ENCODE data around the gene TMTC2. TPM values are rescaled to one million over a fixed set of nuclear protein-coding genes. Genes with fewer than 3 reads are reported as not detected.
"Not testable (repeated sequence)": the region's sequence is repeated elsewhere in the genome, so short reads cannot be mapped to it uniquely, and the experiment has no call there.

Gene TMTC2
- total RNA-seq, 2 donors from 2014 or later = 4.7 to 9.0 TPM

DNA sequence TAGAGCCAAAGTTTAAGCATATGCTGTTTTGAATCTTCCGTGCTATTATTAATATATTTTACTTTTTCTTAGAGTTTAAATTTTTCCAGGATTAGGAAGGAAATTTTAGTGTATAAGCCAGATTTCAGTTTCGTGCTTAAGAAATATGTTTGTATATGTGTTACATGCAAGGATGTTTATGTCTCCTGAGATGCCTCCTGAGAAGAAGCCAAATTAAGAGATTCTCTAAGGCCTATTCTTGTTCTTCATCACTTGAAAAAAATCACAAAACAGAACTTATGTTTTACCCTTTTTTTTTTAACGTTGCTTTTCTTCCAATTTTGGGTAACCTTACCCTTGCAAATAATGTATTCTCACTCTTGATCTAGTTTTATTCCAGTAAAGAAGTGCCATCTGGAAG lies 412.7 kb downstream of the TMTC2 start:
- Mint-ChIP-seq H3K4me3 (no peak overlapping the region), H3K4me1 (ENCODE audit: low read depth) (no peaks in the 10 kb centered on the region), H3K27me3 (ENCODE audit: low read depth) (no peaks in the 10 kb centered on the region), H3K9me3 (peaks cover 3 to 5% of the 10 kb centered on the region in 2 donors), H3K27ac (no peak overlapping the region), H3K36me3 (ENCODE audit: insufficient read depth in 2 of 2) (no peaks in the 10 kb centered on the region)
- no peak for DNase-seq
- no peak for ATAC-seq (replicated peaks in 1 of 2)

DNA sequence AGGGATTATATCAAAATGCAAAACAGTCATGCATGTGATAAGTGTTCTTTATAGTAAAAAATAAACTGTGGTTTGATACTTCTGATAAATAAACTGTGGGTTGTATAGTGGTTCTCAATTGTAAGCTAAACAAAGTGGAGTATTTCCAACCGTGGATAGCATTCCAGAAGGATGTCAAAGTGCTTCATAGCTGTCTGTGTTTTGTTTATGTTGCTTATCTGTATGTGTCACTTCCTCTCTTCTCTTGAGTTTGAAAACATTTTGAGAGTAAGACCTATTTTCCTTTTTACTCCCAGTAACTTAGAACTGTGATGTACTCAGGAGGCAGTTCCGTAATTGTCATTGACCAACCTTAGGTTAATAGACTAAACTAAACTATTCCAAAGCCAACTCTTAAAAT lies 415.8 kb downstream of the TMTC2 start:
- DNase-seq = no peak
- Mint-ChIP-seq H3K27me3 (ENCODE audit: low read depth) (no peaks in the 10 kb centered on the region), H3K9me3 (peaks cover 0 to 2% of the 10 kb centered on the region in 2 donors), H3K36me3 (ENCODE audit: insufficient read depth in 2 of 2) (peaks cover 0 to 2% of the 10 kb centered on the region in 2 donors), H3K4me1 (ENCODE audit: low read depth) (no peaks in the 10 kb centered on the region), H3K4me3 (no peak overlapping the region), H3K27ac (no peak overlapping the region)
- ATAC-seq (replicated peaks in 1 of 2) = no peak

DNA sequence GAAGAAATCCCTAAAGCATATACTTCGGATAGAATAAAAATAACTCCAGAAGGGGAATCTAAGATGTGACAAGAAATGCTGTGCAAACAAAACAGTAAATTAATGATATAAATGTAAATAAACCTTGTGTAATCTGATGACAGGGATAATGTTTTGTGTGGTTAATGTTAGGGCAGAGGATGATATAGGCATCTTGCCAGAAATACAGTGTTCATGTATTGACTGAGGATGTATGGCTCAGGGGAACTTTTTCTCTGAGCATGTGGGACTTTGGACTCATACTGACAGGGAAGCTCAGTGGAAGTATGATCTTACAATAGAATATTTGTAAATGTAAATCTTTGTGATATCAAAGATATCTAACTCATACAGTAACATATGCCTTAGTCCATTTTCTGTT lies 420.2 kb downstream of the TMTC2 start:
- Mint-ChIP-seq H3K4me1 (ENCODE audit: low read depth) (no peaks in the 10 kb centered on the region), H3K9me3 (peaks cover 0 to 2% of the 10 kb centered on the region in 2 donors), H3K36me3 (ENCODE audit: insufficient read depth in 2 of 2) (peaks cover 0 to 2% of the 10 kb centered on the region in 2 donors), H3K4me3 (no peak overlapping the region), H3K27me3 (ENCODE audit: low read depth) (no peaks in the 10 kb centered on the region), H3K27ac (no peak overlapping the region)
- ATAC-seq (replicated peaks in 1 of 2) (no peak), DNase-seq (no peak)

DNA sequence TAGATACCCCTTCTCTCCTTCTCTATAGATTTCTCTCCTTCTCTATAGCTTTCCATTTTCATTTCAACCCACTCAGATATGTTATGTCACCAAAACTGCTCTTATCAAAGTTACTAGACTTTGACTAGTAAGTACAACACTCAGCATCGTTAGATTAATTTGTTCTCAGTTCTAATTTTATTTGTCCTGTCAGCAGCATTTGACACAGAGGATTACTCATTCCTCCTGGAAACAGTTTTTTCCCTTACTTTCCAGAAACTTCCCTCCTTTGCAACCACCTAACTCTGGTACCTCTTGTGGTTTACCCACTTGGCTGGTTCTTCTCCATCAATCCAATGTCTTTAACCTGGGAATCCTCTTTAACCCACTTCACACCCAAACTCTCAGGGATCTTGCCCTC lies 423.7 kb downstream of the TMTC2 start:
- Mint-ChIP-seq H3K27me3 (ENCODE audit: low read depth) (no peaks in the 10 kb centered on the region), H3K4me3 (no peak overlapping the region), H3K36me3 (ENCODE audit: insufficient read depth in 2 of 2) (no peaks in the 10 kb centered on the region), H3K27ac (no peak overlapping the region), H3K9me3 (no peaks in the 10 kb centered on the region), H3K4me1 (ENCODE audit: low read depth) (no peaks in the 10 kb centered on the region)
- ATAC-seq (replicated peaks in 1 of 2) (no peak), DNase-seq (no peak)

DNA sequence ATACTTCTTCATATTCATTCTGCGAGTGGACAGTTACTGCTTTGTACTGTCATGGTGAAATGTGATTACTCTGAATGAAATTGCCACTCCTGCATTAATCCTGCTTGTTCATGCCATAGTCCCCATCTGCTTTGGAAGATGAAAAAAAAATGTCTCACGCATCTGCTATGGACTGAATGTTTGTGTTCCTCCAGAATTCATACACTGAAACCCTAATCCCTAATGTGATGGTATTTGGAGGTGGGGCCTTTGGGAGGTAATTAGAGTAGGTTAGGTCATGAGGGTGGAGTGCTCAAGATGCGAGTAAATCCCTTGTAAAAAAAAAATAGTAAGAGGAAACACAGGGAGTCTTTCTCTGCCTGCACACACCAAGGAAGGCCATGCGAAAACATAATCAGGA lies 427.2 kb downstream of the TMTC2 start:
- DNase-seq (no peak), ATAC-seq (replicated peaks in 1 of 2) (no peak)
- H3K27me3 Mint-ChIP-seq (ENCODE audit: low read depth) = no peaks in the 10 kb centered on the region
- no peaks in the 10 kb centered on the region for H3K4me1 Mint-ChIP-seq (ENCODE audit: low read depth)
- H3K4me3 Mint-ChIP-seq = no peak overlapping the region
- no peaks in the 10 kb centered on the region for H3K36me3 Mint-ChIP-seq (ENCODE audit: insufficient read depth in 2 of 2)
- H3K27ac Mint-ChIP-seq = no peak overlapping the region
- no peaks in the 10 kb centered on the region for H3K9me3 Mint-ChIP-seq

DNA sequence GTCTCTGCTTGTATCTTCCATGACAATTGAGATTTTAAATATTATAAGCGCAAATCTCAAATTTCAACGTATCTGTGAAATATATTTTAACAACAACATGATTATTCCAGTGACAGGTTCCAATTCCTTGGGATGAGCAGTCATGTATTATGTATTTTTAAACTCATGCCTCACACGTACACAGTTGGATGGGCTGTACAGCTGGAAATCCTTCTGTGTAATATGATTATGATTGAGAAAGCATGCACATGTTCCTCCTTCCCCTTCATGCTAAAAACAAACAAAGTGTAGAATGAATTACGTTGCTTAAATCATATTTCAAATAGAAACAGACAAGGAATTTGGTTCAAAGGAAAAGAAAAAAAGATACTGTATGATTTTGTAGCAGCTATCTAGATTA lies 428.3 kb downstream of the TMTC2 start:
- Mint-ChIP-seq H3K36me3 (ENCODE audit: insufficient read depth in 2 of 2) (no peaks in the 10 kb centered on the region), H3K9me3 (peaks cover 0 to 1% of the 10 kb centered on the region in 2 donors), H3K4me1 (ENCODE audit: low read depth) (no peaks in the 10 kb centered on the region), H3K27me3 (ENCODE audit: low read depth) (no peaks in the 10 kb centered on the region), H3K4me3 (no peak overlapping the region), H3K27ac (no peak overlapping the region)
- no peak for DNase-seq
- ATAC-seq (replicated peaks in 1 of 2) = no peak

DNA sequence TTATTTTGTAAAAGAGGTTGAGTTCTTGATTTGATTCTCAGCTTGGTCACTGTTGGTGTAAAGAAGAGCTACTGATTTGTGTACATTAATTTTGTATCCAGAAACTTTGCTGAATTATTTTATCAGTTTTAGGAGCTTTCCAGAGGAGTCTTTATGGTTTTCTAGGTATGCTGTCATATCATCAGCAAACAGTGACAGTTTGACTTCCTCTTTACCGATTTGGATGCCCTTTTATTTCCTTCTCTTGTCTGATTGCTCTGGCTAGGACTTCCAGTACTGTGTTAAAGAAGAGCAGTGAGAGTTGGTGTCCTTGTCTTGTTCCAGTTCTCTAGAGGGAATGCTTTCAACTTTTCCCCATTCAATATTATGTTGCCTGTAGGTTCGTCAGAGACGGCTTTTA lies 431.2 kb downstream of the TMTC2 start:
- DNase-seq; H3K4me3 Mint-ChIP-seq; H3K27ac Mint-ChIP-seq; H3K36me3 Mint-ChIP-seq (ENCODE audit: insufficient read depth in 2 of 2); H3K9me3 Mint-ChIP-seq; H3K4me1 Mint-ChIP-seq (ENCODE audit: low read depth); ATAC-seq (replicated peaks in 1 of 2); H3K27me3 Mint-ChIP-seq (ENCODE audit: low read depth): not testable (repeated sequence)

DNA sequence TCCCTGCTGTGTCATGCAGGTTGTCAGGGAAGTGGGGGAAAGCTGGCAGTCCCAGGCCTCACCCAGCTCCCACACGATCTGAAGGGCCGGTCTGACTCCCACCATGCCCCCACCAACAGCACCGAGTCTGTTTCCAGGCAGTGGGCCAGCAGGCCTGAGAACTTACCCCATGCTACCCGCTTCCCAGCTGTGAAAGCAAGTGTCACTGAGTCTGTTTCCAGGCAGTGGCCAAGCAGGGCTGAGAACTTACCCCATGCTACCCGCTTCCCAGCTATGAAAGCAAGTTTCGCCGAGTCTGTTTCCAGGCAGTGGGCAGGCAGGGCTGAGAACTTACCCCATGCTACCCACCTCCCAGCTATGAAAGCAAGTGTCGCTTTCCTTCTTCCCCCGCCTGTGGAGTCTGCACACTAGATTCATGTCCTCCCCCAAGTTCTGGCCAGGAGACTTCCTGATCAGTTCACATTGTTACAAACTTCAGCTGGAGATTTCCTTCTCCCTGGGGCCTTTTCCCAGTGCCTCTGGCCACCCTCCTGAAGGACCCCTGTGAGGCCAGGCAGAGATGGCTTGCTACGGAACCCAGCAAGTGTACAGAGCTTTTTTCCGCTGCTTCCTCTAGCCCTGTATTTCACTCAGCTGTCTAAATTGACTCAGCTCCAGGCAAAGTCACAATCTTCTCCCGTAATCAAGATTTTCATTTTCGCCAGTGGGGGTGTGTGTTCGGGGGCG lies 435.4 kb downstream of the TMTC2 start:
- H3K36me3 Mint-ChIP-seq (ENCODE audit: insufficient read depth in 2 of 2) = peaks cover 0 to 1% of the 10 kb centered on the region in 2 donors
- peaks cover 9% of the 10 kb centered on the region for H3K4me1 Mint-ChIP-seq (ENCODE audit: low read depth)
- H3K27me3 Mint-ChIP-seq (ENCODE audit: low read depth) = no peaks in the 10 kb centered on the region
- H3K9me3 Mint-ChIP-seq = peaks cover 0 to 1% of the 10 kb centered on the region in 2 donors
- no peak overlapping the region for H3K4me3 Mint-ChIP-seq
- H3K27ac Mint-ChIP-seq = no peak overlapping the region
- DNase-seq (no peak), ATAC-seq (replicated peaks in 1 of 2) (no peak)

DNA sequence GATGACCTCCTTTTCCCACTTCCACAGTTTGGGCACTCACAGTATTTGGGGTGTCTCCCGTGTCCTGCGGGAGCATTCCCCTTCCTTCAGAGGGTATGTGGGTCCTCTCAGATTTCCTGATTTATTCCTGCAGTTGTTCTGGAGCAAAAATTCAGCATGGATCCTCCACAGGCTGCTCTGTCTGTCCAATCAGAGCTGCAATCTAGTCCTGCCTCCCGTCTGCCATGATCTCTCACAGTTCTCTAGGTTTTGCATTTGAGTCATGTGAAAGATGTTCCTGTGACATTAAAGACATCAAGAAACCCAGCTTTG lies 435.9 kb downstream of the TMTC2 start:
- peaks cover 0 to 1% of the 10 kb centered on the region in 2 donors for H3K36me3 Mint-ChIP-seq (ENCODE audit: insufficient read depth in 2 of 2)
- DNase-seq (no peak), ATAC-seq (replicated peaks in 1 of 2) (peak in 1 of 2 donors; percentile 22)
- peaks cover 9% of the 10 kb centered on the region for H3K4me1 Mint-ChIP-seq (ENCODE audit: low read depth)
- H3K9me3 Mint-ChIP-seq = peaks cover 0 to 1% of the 10 kb centered on the region in 2 donors
- H3K27ac Mint-ChIP-seq = peak overlapping the region; percentile 25
- peak overlapping the region in 1 of 2 donors; percentile 63 for H3K4me3 Mint-ChIP-seq
- H3K27me3 Mint-ChIP-seq (ENCODE audit: low read depth) = no peaks in the 10 kb centered on the region

DNA sequence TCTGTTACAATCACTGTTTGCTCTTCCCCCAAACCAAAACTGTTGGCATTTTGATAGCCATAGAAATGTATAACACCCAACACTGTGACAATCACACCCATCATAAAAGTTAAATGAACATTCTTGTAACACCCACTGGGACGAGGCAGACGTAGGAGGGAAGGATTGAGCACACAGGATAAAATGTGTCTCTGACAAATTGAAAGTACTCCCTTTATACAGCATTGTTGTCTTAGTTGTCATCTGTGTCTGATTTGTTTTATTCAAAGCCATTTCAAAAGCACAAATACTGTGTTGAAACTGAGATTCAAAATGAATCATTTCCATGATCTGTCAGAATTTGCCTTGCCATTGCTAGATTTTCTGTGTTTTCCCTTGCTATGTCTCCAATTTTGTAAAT lies 436.3 kb downstream of the TMTC2 start:
- peak overlapping the region; percentile 27 to 63 for H3K4me3 Mint-ChIP-seq

DNA sequence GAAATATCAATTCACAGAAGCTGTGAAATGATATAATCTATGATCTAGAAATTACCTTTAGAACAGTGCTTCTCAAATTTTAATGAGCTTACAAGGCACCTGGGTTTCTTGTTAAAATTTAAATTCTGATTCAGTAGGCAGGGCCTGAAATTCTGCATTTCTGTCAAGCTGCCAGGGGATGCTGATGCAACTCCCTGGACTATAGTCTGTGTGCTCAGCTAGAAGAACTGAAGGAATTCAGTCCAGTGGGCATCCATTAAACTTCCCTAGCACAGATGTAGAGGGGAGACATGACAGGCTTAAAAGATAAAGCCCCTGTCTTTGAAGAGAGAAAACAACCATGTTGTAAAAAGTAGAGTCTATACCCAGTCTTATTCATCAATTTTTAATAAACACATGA lies 441.8 kb downstream of the TMTC2 start:
- no peaks in the 10 kb centered on the region for H3K36me3 Mint-ChIP-seq (ENCODE audit: insufficient read depth in 2 of 2)
- H3K27me3 Mint-ChIP-seq (ENCODE audit: low read depth) = no peaks in the 10 kb centered on the region
- H3K4me3 Mint-ChIP-seq = no peak overlapping the region
- H3K9me3 Mint-ChIP-seq = no peaks in the 10 kb centered on the region
- DNase-seq = no peak
- H3K4me1 Mint-ChIP-seq (ENCODE audit: low read depth) = no peaks in the 10 kb centered on the region
- ATAC-seq (replicated peaks in 1 of 2) = no peak
- H3K27ac Mint-ChIP-seq = no peak overlapping the region

More for the DNA sequence above, 436.3 kb downstream of the TMTC2 start:
- Mint-ChIP-seq H3K9me3 (peaks cover 0 to 1% of the 10 kb centered on the region in 2 donors), H3K27me3 (ENCODE audit: low read depth) (no peaks in the 10 kb centered on the region), H3K27ac (peak overlapping the region; percentile 25), H3K36me3 (ENCODE audit: insufficient read depth in 2 of 2) (peaks cover 0 to 1% of the 10 kb centered on the region in 2 donors), H3K4me1 (ENCODE audit: low read depth) (peaks cover 9% of the 10 kb centered on the region)
- DNase-seq (no peak), ATAC-seq (replicated peaks in 1 of 2) (peak; percentile 64 to 94)

DNA sequence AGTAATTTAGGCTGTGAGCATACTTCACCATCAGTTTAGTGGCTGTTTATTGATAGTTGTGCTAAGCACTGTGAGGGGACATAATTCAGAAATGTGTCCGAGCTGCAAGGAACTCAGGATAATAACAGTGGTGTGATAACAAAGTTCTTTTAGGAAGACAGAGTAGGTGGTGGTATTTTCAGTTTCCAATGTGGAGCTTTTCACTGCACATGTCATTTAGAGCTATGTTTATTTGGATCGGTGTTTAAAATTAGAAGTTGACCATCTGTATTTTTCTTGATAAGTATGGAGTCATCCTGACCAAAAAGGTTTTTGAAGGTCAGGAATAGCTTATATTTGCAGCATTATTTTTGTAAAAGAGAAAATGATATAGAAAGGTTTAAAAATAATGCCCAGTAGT lies 443.5 kb downstream of the TMTC2 start:
- no peak overlapping the region for H3K27ac Mint-ChIP-seq
- H3K4me1 Mint-ChIP-seq (ENCODE audit: low read depth) = no peaks in the 10 kb centered on the region
- no peak for DNase-seq
- no peak for ATAC-seq (replicated peaks in 1 of 2)
- H3K36me3 Mint-ChIP-seq (ENCODE audit: insufficient read depth in 2 of 2) = no peaks in the 10 kb centered on the region
- H3K27me3 Mint-ChIP-seq (ENCODE audit: low read depth) = no peaks in the 10 kb centered on the region
- H3K9me3 Mint-ChIP-seq = no peaks in the 10 kb centered on the region
- H3K4me3 Mint-ChIP-seq = no peak overlapping the region

DNA sequence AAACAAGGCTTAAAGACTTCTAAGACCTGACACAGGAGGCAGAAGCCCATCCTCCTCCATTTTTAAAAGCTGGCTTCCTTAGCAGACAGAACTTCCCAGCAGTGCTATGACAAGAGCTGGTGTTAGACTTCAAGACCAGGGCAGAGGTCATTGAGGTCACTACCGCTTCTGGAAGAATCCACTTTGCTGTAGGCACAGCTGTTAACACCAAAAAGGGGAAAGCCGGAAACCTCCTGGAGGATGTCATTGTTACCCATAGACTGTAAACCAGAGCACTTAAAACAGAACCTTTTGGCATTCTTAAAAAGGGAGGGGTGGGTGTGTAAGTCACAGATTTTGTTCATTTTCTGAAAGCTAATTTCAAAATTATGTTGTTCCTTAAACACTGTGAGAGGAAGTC lies 445.7 kb downstream of the TMTC2 start:
- no peak for ATAC-seq (replicated peaks in 1 of 2)
- Mint-ChIP-seq H3K27ac (no peak overlapping the region), H3K4me3 (no peak overlapping the region), H3K9me3 (no peaks in the 10 kb centered on the region), H3K27me3 (ENCODE audit: low read depth) (no peaks in the 10 kb centered on the region), H3K36me3 (ENCODE audit: insufficient read depth in 2 of 2) (no peaks in the 10 kb centered on the region), H3K4me1 (ENCODE audit: low read depth) (no peaks in the 10 kb centered on the region)
- no peak for DNase-seq

DNA sequence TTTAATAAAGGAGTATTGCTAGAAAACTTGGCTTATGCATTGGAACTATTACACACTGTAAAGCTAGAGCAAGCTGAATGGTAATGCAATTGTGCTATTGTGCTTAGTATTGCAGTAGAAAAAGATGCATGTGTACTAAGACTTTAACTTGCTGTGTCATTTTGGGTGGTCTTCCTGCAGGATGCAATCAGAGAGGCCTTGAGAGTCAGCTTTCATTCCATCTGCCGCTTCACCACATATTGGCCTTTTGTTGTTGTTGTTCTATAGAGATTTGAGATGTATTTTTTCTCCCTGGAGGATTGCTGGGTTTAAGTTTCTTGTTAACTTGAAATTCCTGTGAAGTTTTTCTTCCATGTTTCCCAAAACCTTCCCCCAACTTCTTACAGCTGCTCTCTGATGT lies 449.7 kb downstream of the TMTC2 start:
- DNase-seq (no peak), ATAC-seq (replicated peaks in 1 of 2) (no peak)
- peaks cover 0 to 3% of the 10 kb centered on the region in 2 donors for H3K9me3 Mint-ChIP-seq
- H3K27me3 Mint-ChIP-seq (ENCODE audit: low read depth) = no peaks in the 10 kb centered on the region
- no peak overlapping the region for H3K27ac Mint-ChIP-seq
- peaks cover 0 to 3% of the 10 kb centered on the region in 2 donors for H3K36me3 Mint-ChIP-seq (ENCODE audit: insufficient read depth in 2 of 2)
- H3K4me3 Mint-ChIP-seq = no peak overlapping the region
- peaks cover 6% of the 10 kb centered on the region for H3K4me1 Mint-ChIP-seq (ENCODE audit: low read depth)
